Prostate gland (tissue), 2 donors: Measurements from ENCODE around the gene GFRA1. TPM values are rescaled to one million over a fixed set of nuclear protein-coding genes. Genes with fewer than 3 reads are reported as not detected.

Experiments used
- DNase-seq: peaks from one replicate; pipeline ENCODE4 v3.0.0-alpha.2; 2019; ENCODE audit warnings: low spot score
- H3K27ac ChIP-seq, 2 donors: fragments of 200-600 bp; sonication (generic); 2 replicates each; pipeline ENCODE4 v1.5.1; 2017 to 2019
- H3K27me3 ChIP-seq: fragments of 200-600 bp; sonication (generic); replicated peaks from 2 replicates; pipeline ENCODE4 v1.5.1; 2019; ENCODE audit not compliant: insufficient read depth
- H3K36me3 ChIP-seq, 2 donors: fragments of 200-600 bp; sonication (generic); 1 replicate in 1 of 2; 2 replicates in 1 of 2; pipeline versions ENCODE4 v1.5.1 to v1.8.1; 2017 to 2019
- H3K4me1 ChIP-seq: fragments of 200-600 bp; sonication (generic); replicated peaks from 2 replicates; pipeline ENCODE4 v1.5.1; 2019
- H3K4me3 ChIP-seq, 2 donors: fragments of 200-600 bp; sonication (generic); 2 replicates each; pipeline ENCODE4 v1.5.1; 2017 to 2019
- H3K9me3 ChIP-seq: fragments of 200-600 bp; sonication (generic); 2 replicates; pipeline ENCODE4 v1.5.1; 2017
- CTCF ChIP-seq, 4 experiments: fragments of 200-600 bp in 2 of 4; fragments of 450-650 bp in 2 of 4; sonication (generic) in 2 of 4; IDR thresholded peaks; 1 replicate in 3 of 4; 2 replicates in 1 of 4; pipeline ENCODE4 v1.5.1; 2016 to 2019; ENCODE audit warnings: antibody characterized with exemption in 4 of 4, mild to moderate bottlenecking in 2 of 4, moderate library complexity in 2 of 4
- POLR2A ChIP-seq: fragments of 450-650 bp; IDR thresholded peaks from one replicate; pipeline ENCODE4 v1.6.1; 2016; ENCODE audit warnings: antibody characterized with exemption, mild to moderate bottlenecking
- POLR2AphosphoS5 ChIP-seq: sonication (generic); formaldehyde crosslinking; IDR thresholded peaks from one replicate; pipeline ENCODE4 v1.6.1; 2017; ENCODE audit warnings: antibody characterized with exemption
- WGBS: methylation state at CpG from one replicate; pipeline ENCODE4 v1.1.5; 2018; 5-methylcytosine and 5-hydroxymethylcytosine counted together
- intact Hi-C: fragments of 100-400 bp; cut with DNase I; formaldehyde crosslinking; loops from one replicate; pipeline ENCODE4 v1.14.2; 2022
- total RNA-seq, 2 donors: library from RNA; depleted of rRNA; stranded (reverse); fragments of >200 nt; gene quantifications; one replicate each; pipeline ENCODE4 v1.1.0, GENCODE V29; 2016

The GFRA1 gene
- total RNA-seq, 2 donors from 2014 or later, result 5.1 to 14.5 TPM

- no peaks in the 10 kb centered on the region for H3K36me3 ChIP-seq
- DNase-seq, result no peak
- H3K27ac ChIP-seq, result no peak overlapping the region
- intact Hi-C loops, result no loop called here
- H3K4me1 ChIP-seq, result no peaks in the 10 kb centered on the region
- TF ChIP-seq CTCF (IDR thresholded peaks at IDR 0.05), result no peak
- H3K4me3 ChIP-seq, result no peak overlapping the region
- no peaks in the 10 kb centered on the region for H3K9me3 ChIP-seq
- no peaks in the 10 kb centered on the region for H3K27me3 ChIP-seq
- WGBS, result 98% methylated on average over 6 of the region's 6 CpGs
These were observed 46.2 kb downstream of the GFRA1 start for GRCh38 chr10:116226766-116227165.

- no peak for TF ChIP-seq CTCF (IDR thresholded peaks at IDR 0.05)
- no peak for TF ChIP-seq POLR2AphosphoS5
- TF ChIP-seq POLR2A, result no peak
These were observed 47.0 kb downstream of the GFRA1 start for GRCh38 chr10:116226053-116226452.

GRCh38 chr10:116223289-116223688 lies 49.7 kb downstream of the GFRA1 start:
- H3K36me3 ChIP-seq, result no peaks in the 10 kb centered on the region
- 68% methylated on average over 3 of the region's 3 CpGs for WGBS
- DNase-seq, result no peak

More at GRCh38 chr10:116226053-116226452, 47.0 kb downstream of the GFRA1 start:
- H3K9me3 ChIP-seq, result no peaks in the 10 kb centered on the region
- no peaks in the 10 kb centered on the region for H3K27me3 ChIP-seq
- intact Hi-C loops, result no loop called here
- 90% methylated on average over 5 of the region's 5 CpGs for WGBS
- no peak overlapping the region for H3K27ac ChIP-seq
- no peaks in the 10 kb centered on the region for H3K4me1 ChIP-seq
- H3K4me3 ChIP-seq, result no peak overlapping the region
- no peaks in the 10 kb centered on the region for H3K36me3 ChIP-seq
- DNase-seq, result no peak

GRCh38 chr10:116221053-116221452 lies 52.0 kb downstream of the GFRA1 start:
- Histone ChIP-seq H3K27me3 (no peaks in the 10 kb centered on the region), H3K4me1 (no peaks in the 10 kb centered on the region), H3K4me3 (no peak overlapping the region), H3K27ac (no peak overlapping the region), H3K9me3 (no peaks in the 10 kb centered on the region), H3K36me3 (no peaks in the 10 kb centered on the region)
- TF ChIP-seq POLR2A (no peak), CTCF (IDR thresholded peaks at IDR 0.05) (no peak), POLR2AphosphoS5 (no peak)
- intact Hi-C loops, result no loop called here
- 96% methylated on average over 3 of the region's 3 CpGs for WGBS
- no peak for DNase-seq

More at GRCh38 chr10:116223289-116223688, 49.7 kb downstream of the GFRA1 start:
- Histone ChIP-seq H3K4me3 (no peak overlapping the region), H3K27me3 (no peaks in the 10 kb centered on the region), H3K9me3 (no peaks in the 10 kb centered on the region), H3K27ac (no peak overlapping the region), H3K4me1 (no peaks in the 10 kb centered on the region)
- TF ChIP-seq POLR2A, result no peak
- TF ChIP-seq POLR2AphosphoS5, result no peak
- TF ChIP-seq CTCF (IDR thresholded peaks at IDR 0.05), result no peak
- intact Hi-C loops, result no loop called here

- no peak for DNase-seq
- no peaks in the 10 kb centered on the region for H3K4me1 ChIP-seq
- intact Hi-C loops, result no loop called here
- H3K9me3 ChIP-seq, result no peaks in the 10 kb centered on the region
- H3K4me3 ChIP-seq, result no peak overlapping the region
- no peaks in the 10 kb centered on the region for H3K27me3 ChIP-seq
- WGBS, result 74% methylated on average over 3 of the region's 3 CpGs
- TF ChIP-seq POLR2AphosphoS5 (no peak), POLR2A (no peak)
- no peak overlapping the region for H3K27ac ChIP-seq
- H3K36me3 ChIP-seq, result no peaks in the 10 kb centered on the region
These were observed 56.3 kb downstream of the GFRA1 start for GRCh38 chr10:116216676-116217075.
